Left lobe of liver (tissue), 2 donors: ENCODE results near the gene TRIM42. TPM values are rescaled to one million over a fixed set of nuclear protein-coding genes. Genes with fewer than 3 reads are reported as not detected.

ENCODE experiments used
- ATAC-seq: fragments of 200-7000 bp; cut with Tn5 transposase; one replicate; pipeline ENCODE4 v1.9.1; 2020; ENCODE audit warnings: mild to moderate bottlenecking, moderate library complexity
- DNase-seq: peaks from one replicate; pipeline ENCODE4 v3.0.0-alpha.2; 2020; ENCODE audit warnings: low spot score
- total RNA-seq: library from RNA; stranded (reverse); gene quantifications from one replicate; pipeline ENCODE4 v1.2.1, GENCODE V29; 2021
- donor health status: DM: no; HTN: no; CAD: no; lungs with moderate emphysema.
- donor health status: DM: no; HTN: yes; CAD: no.

Gene TRIM42
- total RNA-seq, 1 donor from 2014 or later, result not detected

DNA sequence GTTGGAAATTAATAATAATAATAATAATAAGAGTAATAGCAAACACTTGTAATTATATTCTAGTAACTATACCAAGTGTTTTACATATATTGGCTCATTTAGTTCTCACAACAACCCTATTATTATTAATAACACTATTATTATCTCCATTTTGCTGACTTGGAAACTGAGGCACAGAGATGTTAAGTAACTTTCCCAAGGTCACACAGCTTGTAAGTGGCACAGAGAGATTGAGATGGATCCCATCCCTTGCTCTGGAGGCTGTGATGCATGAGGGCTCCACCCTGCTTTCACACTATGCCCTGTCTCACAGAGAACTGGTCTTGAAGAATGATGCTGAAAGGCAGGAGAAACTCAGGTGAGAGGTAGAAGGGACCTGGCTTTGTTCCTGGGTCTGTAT lies 31.9 kb downstream of the TRIM42 start:
- ATAC-seq (no peak), DNase-seq (no peak)

DNA sequence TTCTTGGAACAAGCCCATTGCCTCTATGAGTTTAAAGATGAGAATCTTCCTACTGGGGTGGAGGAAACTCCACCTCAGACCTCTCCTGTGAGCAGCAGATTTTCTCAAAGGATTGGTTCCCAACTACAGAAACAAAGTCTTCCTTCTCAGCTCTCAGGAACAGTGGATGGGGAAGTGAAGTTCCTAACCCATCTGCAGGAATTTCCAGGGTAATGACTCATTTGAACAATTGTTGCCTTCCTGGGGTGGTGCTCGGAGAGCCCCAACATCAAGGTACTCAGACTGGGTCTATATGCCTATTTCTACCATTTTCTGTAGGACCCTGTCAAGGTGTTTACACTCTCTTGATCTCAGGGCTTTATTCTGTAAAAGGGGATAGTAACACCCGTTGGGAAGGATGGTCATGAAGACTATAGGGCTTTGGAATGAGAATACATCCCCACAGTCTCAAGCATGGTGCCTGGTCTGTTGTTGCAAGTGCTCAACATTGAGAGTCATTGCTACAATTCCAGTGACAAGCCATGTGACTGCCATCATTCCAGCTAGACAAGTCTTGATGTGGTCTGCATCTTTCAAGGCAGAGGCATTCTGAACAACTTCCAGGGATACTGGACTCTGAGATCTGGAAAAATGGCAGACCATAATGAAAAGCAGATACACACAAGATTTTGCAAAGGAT lies 33.0 kb downstream of the TRIM42 start:
- ATAC-seq, result no peak

DNA sequence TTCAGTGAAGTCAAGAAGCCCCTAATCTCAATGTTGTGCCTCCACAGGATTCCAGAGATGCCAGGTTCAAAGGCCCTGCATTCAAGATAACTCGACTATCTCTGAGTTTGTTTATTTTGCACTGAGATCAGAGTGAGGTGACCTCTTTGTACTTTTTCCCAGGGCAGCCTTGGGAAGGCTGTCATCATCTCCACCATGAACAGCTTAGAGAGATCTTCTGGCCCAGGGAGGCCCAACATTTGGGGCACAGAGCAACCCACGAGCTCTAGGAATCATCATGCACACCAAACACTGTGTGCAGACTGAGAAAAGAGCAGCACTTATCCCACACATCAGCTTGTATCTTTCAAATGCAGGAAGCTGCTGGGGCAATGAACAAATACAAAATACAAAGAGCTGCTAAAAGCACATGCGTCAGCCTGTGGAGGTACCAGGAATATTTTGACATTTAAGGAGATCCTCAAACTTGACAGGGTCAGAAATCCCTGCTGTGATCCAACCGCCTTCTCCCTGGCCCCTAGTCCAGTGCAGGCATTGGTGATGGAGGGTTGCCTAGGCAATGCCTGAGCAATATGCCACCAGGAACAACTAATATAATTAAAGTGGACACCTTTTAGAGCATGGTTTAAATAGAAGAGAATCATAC lies 33.6 kb downstream of the TRIM42 start:
- ATAC-seq (no peak), DNase-seq (no peak)

More for the DNA sequence above, 33.0 kb downstream of the TRIM42 start:
- DNase-seq, result no peak

DNA sequence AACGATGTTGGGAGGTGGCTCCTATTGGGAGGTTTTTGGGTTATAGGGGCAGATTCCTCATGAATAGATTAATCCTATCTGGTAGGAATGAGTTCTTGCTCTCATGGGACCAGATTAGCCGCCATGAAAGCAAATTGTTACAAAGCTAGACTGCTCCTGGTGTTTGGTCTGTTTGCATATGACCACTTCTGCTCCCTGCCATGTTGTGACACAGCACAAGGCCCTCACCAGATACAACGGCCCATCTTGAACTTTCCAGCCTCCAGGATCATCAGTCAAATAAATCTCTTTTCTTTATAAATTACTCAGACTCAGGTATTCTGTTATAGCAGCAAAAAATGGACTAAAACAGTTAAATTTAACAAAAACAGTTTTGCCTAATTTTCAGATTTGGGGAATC lies 34.4 kb downstream of the TRIM42 start:
- no peak for ATAC-seq
- no peak for DNase-seq

DNA sequence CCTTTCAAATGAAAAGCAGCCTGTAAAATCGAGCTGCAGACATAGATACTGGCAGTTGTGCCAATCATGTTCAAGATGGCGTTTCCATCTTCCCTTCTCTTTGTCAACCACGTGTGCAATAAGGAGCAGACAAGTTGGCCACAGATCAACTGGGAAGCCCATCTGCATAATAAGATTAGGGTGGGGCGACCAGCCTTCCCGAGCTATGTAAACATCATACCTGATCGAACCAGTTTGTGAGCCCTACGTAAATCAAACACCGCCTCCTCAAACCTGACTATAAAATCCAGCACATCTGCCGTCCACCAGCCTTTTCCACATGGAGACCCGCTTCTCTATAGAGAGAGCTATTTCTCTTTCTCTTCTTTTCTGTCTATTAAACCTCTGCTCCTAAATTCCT lies 37.2 kb downstream of the TRIM42 start:
- ATAC-seq, result no peak
- no peak for DNase-seq

DNA sequence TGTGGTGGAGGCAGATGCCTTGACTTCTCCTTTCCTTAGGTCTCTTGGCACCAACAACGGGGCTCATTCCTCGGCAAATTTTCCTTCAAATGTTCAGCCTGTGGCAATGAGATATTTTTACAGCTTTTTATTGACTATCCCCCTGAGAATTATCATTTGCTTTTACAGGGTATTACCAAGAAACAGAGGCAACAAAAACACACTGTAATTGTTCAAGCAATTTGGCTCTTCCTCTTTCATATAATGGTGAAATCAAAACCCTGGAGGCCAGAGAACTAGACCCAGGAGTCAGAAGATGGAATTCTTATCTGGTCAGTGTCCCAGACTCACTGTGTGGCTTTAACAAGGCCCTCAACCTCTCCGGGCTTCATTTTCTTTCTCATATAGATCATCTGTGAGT lies 40.1 kb downstream of the TRIM42 start:
- ATAC-seq, result no peak
- DNase-seq, result no peak

DNA sequence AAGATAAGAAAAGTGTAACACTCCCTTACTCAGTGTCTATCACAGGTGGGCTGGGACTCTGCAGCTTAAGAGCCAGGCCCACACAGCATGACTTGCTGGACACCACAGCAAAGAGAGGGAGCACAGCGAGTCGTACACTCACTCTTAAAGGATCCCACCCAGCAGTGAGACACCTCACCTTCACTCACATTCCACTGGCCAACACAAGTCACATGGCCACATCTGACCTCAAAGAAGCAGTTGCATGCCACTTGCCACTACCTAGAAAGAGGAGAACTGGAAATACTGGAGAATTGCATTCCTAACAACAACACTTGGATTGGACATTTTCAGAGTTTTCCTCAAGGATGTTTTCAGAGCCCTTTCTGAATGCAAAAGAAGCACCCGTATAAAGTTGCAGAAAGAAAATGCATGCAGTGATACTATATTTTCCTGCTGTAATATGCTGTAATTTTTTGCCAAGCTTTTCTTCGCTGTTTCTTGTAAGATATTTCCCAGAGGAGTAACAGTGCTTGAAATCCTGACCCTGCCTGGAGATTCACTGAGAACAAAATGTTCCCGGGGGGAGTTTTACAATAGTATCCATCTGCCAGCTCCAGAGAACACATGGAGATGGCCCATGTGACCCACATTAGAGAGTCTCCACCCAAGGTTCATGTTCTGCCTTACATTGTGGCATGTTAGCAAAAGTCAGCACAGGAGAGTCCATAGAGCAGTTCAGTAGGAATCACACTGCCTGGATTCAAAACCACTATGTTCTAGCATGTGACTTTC lies 42.2 kb downstream of the TRIM42 start:
- no peak for ATAC-seq

DNA sequence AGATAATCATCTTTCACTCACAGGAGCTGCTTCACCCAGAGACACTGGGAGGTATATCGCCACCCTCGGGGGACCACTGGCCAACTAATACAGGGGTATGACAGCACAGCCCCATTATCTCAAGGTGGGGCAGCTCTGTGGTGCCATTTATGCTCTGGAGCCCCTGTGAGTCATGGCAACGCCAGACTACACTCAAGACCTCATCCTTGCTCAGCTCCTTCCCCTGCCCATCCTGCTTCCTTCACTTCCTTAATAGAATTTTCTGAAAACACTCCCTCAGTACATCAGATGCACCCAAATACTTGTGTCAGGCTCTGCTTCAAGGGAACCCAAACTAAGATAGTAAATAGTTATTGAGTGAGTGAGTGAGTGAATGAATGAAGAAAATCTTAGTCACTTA lies 45.7 kb downstream of the TRIM42 start:
- DNase-seq, result no peak

More for the DNA sequence above, 42.2 kb downstream of the TRIM42 start:
- DNase-seq, result no peak

DNA sequence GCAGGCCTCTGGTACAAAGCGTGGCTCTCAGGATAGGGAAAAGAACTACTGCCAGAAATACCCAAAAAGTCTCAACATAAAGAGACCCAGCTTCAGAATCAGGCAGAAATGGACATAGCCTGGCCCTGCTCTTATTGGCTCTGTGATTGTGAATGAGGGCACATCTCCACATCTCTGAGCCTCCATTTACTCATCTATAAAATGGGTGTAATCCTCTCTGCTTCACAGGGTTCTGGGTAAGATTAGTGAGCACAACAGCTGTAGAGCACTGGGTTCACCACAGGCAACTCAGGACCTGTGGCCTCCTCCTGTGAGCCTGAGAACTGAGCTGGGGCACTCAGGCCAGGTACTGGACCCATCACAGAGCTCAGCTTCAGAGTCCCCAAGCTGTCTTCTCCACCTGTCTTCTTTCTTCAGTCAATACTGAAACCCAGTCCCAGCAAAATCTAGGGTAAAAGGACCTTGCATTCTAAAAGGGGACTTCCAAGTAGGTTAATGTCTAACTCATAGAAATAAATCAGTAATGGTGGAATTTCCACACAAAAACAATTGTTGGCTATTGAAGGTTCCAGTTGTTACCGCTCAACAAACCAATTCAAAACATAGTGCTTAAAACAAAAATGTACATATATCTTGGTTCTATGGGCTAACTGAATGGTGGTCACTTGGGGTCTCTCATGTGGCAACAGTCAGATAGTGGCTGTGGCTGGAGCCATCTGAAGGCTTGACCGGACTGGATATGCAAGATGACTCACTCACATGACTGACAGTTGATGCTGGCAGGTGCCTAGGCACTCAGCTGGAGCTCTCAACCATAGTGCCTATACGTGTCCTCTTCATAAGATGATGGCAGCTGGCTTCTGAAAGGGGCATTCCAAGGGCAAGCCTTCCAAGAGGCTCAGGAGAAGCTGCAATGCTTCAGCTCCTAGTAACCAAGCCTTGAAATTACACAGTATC lies 47.3 kb downstream of the TRIM42 start:
- ATAC-seq, result no peak
- no peak for DNase-seq

More for the DNA sequence above, 45.7 kb downstream of the TRIM42 start:
- no peak for ATAC-seq

DNA sequence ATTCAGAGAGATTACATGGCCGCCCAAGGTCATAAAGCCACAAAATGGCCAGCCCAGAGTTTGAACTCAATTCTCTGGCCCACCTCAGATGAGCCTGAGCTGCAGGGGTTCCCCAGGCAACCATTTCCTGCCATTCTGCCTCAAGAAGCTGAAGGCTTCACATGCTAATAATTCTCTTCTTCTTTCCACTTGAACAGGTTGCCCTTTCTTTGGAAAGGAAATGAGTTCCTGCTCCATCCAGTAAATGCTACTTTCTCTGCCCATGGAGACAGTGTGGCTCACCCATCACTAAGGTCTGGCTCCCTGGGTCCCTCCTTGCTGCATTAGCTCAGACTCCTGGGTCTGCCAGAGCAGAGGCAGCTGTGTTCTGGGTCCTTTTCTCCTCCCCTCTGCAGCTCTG lies 48.2 kb downstream of the TRIM42 start:
- no peak for ATAC-seq
- DNase-seq, result no peak

DNA sequence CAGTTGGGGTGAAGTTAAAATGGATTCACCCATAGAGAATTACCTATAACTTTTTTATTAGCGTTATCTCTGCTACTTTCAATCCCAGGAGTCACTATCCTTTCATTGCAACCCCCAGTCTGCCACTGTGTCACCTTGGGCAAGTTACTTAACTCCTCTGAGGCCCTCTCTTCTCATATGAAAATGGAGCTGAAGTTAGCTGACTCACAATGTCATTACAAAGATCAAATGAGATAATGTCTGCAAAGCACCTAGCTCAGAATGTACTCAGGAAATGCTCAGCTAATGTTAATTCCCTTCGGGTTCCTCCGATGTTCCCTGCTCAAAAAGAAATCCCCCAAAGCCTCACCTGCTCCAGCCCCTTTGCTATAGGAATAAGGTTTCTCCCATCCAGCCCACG lies 50.0 kb downstream of the TRIM42 start:
- DNase-seq, result no peak
- no peak for ATAC-seq

DNA sequence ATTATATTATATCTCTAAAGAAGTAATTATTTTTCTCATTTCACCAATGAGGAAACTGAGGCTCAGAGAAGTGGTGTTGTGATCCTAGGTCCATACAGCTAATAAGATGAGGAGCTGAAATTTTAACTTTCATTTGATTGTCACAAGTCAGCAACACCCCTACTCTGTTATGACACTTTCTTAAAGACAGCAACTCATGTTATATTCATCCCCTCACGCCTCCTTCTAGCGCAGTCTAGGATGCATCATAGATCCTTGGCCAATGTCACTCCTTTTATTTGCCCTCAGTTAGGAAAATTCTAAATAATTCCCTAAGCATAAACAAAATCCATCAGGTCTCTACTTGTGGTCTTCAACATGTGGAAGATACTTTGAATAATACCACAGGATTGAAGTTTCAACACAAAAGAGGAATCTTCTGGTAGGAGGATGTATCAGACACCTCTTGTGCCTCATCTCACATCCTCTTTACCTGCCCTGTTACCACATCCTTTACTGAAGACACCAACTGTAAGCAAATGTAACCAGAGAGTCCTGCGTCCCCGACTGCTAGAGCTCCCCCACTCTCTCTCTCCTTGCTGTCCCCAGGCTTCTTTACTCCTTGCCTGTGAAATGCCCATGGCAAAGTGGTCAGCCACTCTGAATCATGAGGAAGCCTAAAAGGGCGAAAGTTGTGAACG lies 53.7 kb downstream of the TRIM42 start:
- ATAC-seq, result no peak

DNA sequence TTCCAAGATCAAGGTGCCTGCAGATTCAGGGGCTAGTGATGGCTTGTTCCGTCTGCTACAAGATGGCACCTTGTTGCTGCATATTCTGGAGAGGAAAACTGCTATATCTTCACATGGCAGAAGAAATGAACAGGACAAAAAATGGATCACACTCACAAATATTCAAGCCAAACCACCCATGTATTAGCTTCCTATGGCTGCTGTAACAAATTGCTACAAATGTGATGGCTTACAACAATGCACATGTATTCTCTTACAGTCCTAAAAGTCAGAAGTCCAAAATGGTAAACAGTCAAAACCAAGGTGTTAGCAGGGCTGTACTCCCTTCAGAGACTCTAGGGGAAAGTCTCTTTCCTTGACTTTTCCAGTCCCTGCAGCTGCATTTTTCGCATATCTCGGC lies 55.8 kb downstream of the TRIM42 start:
- no peak for ATAC-seq
- DNase-seq, result no peak

More for the DNA sequence above, 53.7 kb downstream of the TRIM42 start:
- DNase-seq, result no peak

DNA sequence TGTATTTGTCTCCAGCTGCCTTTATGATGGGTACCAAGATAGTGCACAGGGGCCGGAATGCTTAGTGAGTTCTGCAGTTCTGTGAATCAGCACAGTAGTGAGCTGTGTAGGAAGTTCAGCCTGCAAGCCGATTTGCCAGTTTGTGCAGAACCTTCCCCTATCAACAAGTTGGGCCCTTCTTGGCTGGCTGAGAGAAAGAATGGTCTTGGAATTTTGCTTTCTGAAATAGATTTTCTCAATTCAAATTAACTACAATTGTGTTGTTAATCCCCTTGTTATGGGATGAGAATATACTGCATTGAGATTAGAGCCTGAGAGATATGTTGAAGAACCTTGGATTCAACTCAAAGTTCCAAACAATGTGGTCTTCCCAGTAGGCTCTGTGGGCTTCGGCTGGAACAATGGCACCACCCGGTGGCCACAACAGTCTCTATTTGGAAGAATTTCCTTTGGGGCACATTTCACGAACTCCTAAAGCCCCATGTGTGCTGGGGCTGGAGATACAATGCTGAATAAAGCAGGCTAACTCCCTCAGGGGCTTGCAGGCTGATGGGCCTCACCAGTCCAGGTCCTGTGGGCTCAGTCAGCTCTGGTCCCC lies 59.1 kb downstream of the TRIM42 start:
- ATAC-seq (peak; percentile 72), DNase-seq (peak; percentile 47)

DNA sequence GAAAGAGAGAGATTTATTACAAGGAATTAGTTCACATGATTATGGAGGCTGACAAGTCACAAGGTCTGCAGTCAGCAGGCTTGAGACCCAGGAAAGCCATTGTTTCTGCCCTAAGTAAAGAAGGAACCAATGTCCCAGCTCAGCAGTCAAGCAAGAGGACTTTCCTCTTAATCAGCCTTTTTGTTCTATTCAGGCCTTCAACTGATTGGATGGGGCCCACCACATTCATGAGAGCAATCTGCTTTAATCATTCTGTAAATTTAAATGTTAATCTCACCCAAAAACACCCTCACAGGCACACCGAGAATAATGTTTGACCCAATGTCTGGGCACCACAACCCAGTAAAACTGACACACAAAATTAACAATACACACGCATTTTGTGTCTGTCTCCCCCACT lies 64.3 kb downstream of the TRIM42 start:
- ATAC-seq, result no peak
- no peak for DNase-seq

DNA sequence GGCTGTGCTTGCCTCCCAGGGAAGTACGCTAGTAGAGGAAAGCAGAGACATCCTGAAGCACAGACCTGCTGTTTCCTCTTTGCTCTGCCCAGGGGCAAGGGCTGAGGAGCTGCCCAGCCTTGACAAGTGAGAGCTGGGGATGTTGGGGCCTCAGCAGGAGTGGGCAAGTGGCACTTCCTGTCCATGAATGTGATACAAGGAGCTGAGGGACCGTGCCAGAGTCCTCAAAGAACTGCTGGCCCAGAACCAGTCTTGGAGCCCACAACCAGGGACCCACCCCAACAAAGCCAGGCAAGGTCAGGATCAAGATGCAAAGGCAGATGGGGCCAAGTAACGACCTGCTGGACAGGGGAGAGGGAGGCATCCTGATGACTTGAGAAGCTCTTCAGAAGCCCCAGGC lies 70.3 kb downstream of the TRIM42 start:
- ATAC-seq (no peak), DNase-seq (no peak)

DNA sequence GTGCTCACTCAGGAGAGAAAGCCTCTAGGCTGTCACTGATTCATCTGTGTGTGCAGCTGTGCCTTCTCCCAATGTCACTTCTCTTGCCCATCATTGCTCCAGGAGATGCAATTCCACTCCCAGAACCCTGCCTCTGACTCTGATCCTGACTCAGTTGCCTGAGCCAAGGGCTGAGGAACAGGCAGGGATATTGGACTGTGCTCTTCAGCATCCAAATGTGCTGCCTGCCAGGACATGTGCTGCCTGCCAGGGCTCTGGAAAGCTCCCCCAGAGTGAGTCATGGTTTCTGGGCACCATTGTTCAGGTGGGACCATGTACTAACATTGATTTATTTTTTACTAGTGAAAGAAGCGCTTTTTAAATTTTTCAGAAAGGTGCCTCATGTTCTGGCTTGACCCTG lies 71.0 kb downstream of the TRIM42 start:
- no peak for ATAC-seq

More for the DNA sequence above, 71.0 kb downstream of the TRIM42 start:
- no peak for DNase-seq
